H1 (cell line): ENCODE data around the gene TUBGCP3. TPM values are rescaled to one million over a fixed set of nuclear protein-coding genes. Genes with fewer than 3 reads are reported as not detected.

Experiments used
- ATF2 ChIP-seq: IDR thresholded peaks from 2 replicates; pipeline ENCODE4 v1.6.1; 2012; ENCODE audit warnings: low read length, inconsistent platforms
- ATF3 ChIP-seq: IDR thresholded peaks from 2 replicates; pipeline ENCODE4 v1.6.1; 2011; ENCODE audit warnings: low read depth, mild to moderate bottlenecking, low read length; ENCODE audit not compliant: insufficient read depth
- CHD1 ChIP-seq: IDR thresholded peaks from 2 replicates; pipeline ENCODE4 v1.6.1; 2012; ENCODE audit warnings: low read depth, low read length, improper control_type of control experiment
- HDAC2 ChIP-seq, 2 experiments: fragments of 300-600 bp in 1 of 2; sonication (generic) in 1 of 2; IDR thresholded peaks; 2 replicates each; pipeline ENCODE4 v1.6.1; 2011 to 2012; ENCODE audit warnings: low read depth in 2 of 2, low read length in 2 of 2, mild to moderate bottlenecking in 2 of 2, moderate library complexity in 2 of 2, borderline replicate concordance in 1 of 2, inconsistent platforms in 1 of 2
- JUND ChIP-seq: IDR thresholded peaks from 2 replicates; pipeline ENCODE4 v1.6.1; 2011; ENCODE audit warnings: mild to moderate bottlenecking, improper control_type of control experiment, low read length
- MAFK ChIP-seq: IDR thresholded peaks from 2 replicates; pipeline ENCODE4 v1.6.1; 2012; ENCODE audit warnings: low read depth, mild to moderate bottlenecking, improper control_type of control experiment, low read length
- NRF1 ChIP-seq: IDR thresholded peaks from 2 replicates; pipeline ENCODE4 v1.6.1; 2011; ENCODE audit warnings: mild to moderate bottlenecking, low read depth, low read length, improper control_type of control experiment
- POU5F1 ChIP-seq: IDR thresholded peaks from 2 replicates; pipeline ENCODE4 v1.6.1; 2011; ENCODE audit warnings: low read depth, mild to moderate bottlenecking, low read length, moderate library complexity
- RXRA ChIP-seq: IDR thresholded peaks from 2 replicates; pipeline ENCODE4 v1.6.1; 2011; ENCODE audit warnings: low read depth, mild to moderate bottlenecking, low read length, moderate library complexity; ENCODE audit not compliant: insufficient read depth
- TAF7 ChIP-seq: optimal IDR thresholded peaks from 2 replicates; pipeline ENCODE3; 2011; ENCODE audit warnings: low read depth, mild to moderate bottlenecking, inconsistent platforms, low read length, moderate library complexity, borderline replicate concordance
- TCF12 ChIP-seq: IDR thresholded peaks from 2 replicates; pipeline ENCODE4 v1.6.1; 2011; ENCODE audit warnings: low read depth, mild to moderate bottlenecking, low read length
- polyA plus RNA-seq, 7 experiments: library from polyadenylated mRNA; depleted of rRNA in 3 of 7; stranded (reverse) in 5 of 7; unstranded in 2 of 7; fragments of >200 nt in 5 of 7; fragments of 200-250 nt in 2 of 7; gene quantifications; 1 replicate in 5 of 7; 2 replicates in 1 of 7; 4 replicates in 1 of 7; pipeline versions ENCODE4 v1.2.1 to v1.2.3, GENCODE V29; 2011 to 2013; ENCODE audit warnings: missing spikeins in 2 of 7, mixed read lengths in 2 of 7
- total RNA-seq: library from RNA; stranded (reverse); fragmentation: NEBNext Ultra II Directional; extraction: Animal tissue kit (Norgen Biotek cat#: 25700); gene quantifications from 2 replicates; pipeline ENCODE4 v1.2.1, GENCODE V29; 2021

The TUBGCP3 gene
- total and polyA plus RNA-seq, 2 of the 8 experiments (the other 6 are each of a cell fraction or from before 2014, with no cell fraction given), result 27.0 to 31.7 TPM

GRCh38 chr13:112627161-112627560, 39.2 kb upstream of the TUBGCP3 start (continued):
- TF ChIP-seq ATF3, result no peak
- no peak for TF ChIP-seq ATF2
- TF ChIP-seq TAF7, result no peak
- no peak for TF ChIP-seq HDAC2 (IDR thresholded peaks at IDR 0.05; ENCODE audit: borderline replicate concordance in 1 of 2, low read depth in 2 of 2, low read length in 2 of 2)
- no peak for TF ChIP-seq JUND
- TF ChIP-seq TCF12, result no peak
- TF ChIP-seq MAFK, result no peak
- no peak for TF ChIP-seq CHD1
- TF ChIP-seq NRF1, result no peak
- no peak for TF ChIP-seq POU5F1
- TF ChIP-seq RXRA, result no peak
